ENCODE measurements around the gene PAK2. TPM values are rescaled to one million over a fixed set of nuclear protein-coding genes. Genes with fewer than 3 reads are reported as not detected.

Gene PAK2
- total and polyA plus RNA-seq, 2 donors from 2014 or later, result 13.4 to 67.1 TPM

DNA sequence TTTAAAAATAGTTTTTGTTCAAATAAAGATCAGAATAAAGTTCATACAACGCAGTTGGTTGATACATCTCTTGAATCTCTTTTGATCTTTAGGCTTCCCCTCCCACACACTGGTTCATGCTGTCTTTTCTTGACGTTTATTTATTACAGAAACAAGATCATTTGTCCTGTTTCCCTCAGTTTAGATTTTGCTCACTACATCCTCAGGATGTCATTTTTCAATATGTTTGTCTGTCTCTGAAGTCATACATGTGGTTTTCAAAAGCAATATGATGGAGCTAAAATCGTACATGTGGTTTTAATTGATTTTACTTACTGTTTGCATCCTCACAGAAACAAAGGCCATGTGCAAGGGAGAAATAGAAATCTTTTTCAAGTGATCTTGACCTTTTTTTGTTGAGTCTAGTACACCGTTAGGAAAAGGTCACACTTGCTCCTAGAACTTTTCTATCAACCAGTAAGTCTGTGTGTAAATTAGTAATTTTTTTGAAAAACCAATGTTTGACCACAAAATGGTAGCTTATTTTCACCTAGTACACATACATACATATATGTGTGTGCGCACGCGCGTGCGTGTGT is 64.3 kb downstream of the PAK2 start:
- Histone ChIP-seq H3K27ac (ENCODE audit: low read depth in 2 of 2, low read length in 2 of 2) (no peak overlapping the region), H3K9ac (ENCODE audit: low read length in 3 of 3) (no peak overlapping the region), H3K27me3 (ENCODE audit: control insufficient read depth, insufficient read depth, low read length) (no peaks in the 10 kb centered on the region), H3K9me3 (ENCODE audit: control insufficient read depth in 2 of 3, insufficient read depth in 1 of 3, low read length in 3 of 3) (no peaks in the 10 kb centered on the region), H3K4me3 (ENCODE audit: low read length in 3 of 3) (no peak overlapping the region), H3K4me1 (ENCODE audit: control insufficient read depth in 2 of 3, insufficient read depth in 2 of 3, low read depth in 1 of 3, low read length in 3 of 3) (no peaks in the 10 kb centered on the region), H3K36me3 (ENCODE audit: control insufficient read depth in 2 of 3, insufficient read depth in 3 of 3, low read length in 3 of 3) (peaks cover 0 to 24% (median 20%) of the 10 kb centered on the region in 3 donors)
- TF ChIP-seq, protein P1, sequence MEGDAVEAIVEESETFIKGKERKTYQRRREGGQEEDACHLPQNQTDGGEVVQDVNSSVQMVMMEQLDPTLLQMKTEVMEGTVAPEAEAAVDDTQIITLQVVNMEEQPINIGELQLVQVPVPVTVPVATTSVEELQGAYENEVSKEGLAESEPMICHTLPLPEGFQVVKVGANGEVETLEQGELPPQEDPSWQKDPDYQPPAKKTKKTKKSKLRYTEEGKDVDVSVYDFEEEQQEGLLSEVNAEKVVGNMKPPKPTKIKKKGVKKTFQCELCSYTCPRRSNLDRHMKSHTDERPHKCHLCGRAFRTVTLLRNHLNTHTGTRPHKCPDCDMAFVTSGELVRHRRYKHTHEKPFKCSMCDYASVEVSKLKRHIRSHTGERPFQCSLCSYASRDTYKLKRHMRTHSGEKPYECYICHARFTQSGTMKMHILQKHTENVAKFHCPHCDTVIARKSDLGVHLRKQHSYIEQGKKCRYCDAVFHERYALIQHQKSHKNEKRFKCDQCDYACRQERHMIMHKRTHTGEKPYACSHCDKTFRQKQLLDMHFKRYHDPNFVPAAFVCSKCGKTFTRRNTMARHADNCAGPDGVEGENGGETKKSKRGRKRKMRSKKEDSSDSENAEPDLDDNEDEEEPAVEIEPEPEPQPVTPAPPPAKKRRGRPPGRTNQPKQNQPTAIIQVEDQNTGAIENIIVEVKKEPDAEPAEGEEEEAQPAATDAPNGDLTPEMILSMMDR (IDR thresholded peaks at IDR 0.05; ENCODE audit: borderline replicate concordance, extremely low read depth, insufficient read depth), result no peak
- DNase-seq, result no peak
- intact Hi-C loops (cut with DNase I), result no loop called here
- no peak for FAIRE-seq

DNA sequence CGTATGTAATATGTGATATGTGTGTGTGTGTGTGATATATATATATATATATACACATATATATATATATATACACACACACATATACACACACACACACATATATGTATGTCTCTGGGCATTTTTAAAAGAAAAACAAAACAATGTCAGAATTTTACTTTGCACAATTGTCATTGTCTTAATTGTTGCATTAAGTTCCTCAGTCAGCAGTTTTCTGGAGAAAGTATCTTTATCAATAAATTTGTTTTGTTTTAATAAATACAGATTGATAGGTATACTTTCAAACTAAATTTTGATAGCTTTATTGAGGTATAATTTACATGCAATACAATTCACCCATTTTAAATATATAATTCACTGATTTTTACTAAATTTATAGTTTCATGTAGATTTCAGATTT is 65.1 kb downstream of the PAK2 start:
- H3K27ac ChIP-seq (ENCODE audit: low read depth in 2 of 2, low read length in 2 of 2), result no peak overlapping the region
- no peaks in the 10 kb centered on the region for H3K9me3 ChIP-seq (ENCODE audit: control insufficient read depth in 2 of 3, insufficient read depth in 1 of 3, low read length in 3 of 3)
- intact Hi-C loops (cut with DNase I), result no loop called here
- FAIRE-seq, result no peak
- H3K27me3 ChIP-seq (ENCODE audit: control insufficient read depth, insufficient read depth, low read length), result no peaks in the 10 kb centered on the region
- H3K9ac ChIP-seq (ENCODE audit: low read length in 3 of 3), result no peak overlapping the region
- peaks cover 0 to 24% (median 20%) of the 10 kb centered on the region in 3 donors for H3K36me3 ChIP-seq (ENCODE audit: control insufficient read depth in 2 of 3, insufficient read depth in 3 of 3, low read length in 3 of 3)
- no peak for DNase-seq
- H3K4me3 ChIP-seq (ENCODE audit: low read length in 3 of 3), result no peak overlapping the region
- TF ChIP-seq, protein P1 (IDR thresholded peaks at IDR 0.05; ENCODE audit: borderline replicate concordance, extremely low read depth, insufficient read depth), result no peak
- no peaks in the 10 kb centered on the region for H3K4me1 ChIP-seq (ENCODE audit: control insufficient read depth in 2 of 3, insufficient read depth in 2 of 3, low read depth in 1 of 3, low read length in 3 of 3)

DNA sequence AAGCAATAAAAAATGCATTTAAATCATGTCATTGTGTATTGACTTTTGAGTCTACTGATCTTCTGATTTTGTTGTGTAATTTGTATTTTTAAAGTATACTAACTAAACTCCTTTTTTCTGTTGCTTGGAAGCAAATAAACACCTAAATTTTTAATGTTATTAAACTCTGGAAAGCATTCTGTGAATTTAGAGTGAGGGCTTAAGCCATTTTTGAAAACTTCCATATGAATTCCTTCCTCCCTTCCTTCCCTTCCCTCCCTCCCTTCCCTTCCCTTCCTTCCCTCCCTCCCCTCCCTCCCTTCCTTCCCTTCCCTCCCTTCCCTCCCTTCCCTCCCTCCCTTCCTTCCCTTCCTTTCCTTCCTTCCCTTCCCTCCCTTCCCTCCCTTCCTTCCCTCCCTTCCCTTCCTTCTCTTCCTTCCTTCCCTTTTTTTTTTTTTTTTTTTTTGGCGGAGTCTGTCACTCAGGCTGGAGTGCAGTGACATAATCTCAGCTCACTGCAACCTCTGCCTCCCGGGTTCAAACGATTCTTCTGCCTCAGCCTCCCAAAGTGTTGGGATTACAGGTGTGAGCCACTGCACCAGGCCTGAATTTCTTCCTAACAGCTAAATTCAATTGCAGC is 71.4 kb downstream of the PAK2 start:
- Histone ChIP-seq H3K27me3 (ENCODE audit: control insufficient read depth, insufficient read depth, low read length) (no peaks in the 10 kb centered on the region), H3K27ac (ENCODE audit: low read depth in 2 of 2, low read length in 2 of 2) (no peak overlapping the region), H3K4me1 (ENCODE audit: control insufficient read depth in 2 of 3, insufficient read depth in 2 of 3, low read depth in 1 of 3, low read length in 3 of 3) (no peaks in the 10 kb centered on the region), H3K4me3 (ENCODE audit: low read length in 3 of 3) (no peak overlapping the region), H3K9ac (ENCODE audit: low read length in 3 of 3) (no peak overlapping the region), H3K9me3 (ENCODE audit: control insufficient read depth in 2 of 3, insufficient read depth in 1 of 3, low read length in 3 of 3) (no peaks in the 10 kb centered on the region), H3K36me3 (ENCODE audit: control insufficient read depth in 2 of 3, insufficient read depth in 3 of 3, low read length in 3 of 3) (peaks cover 3 to 33% (median 19%) of the 10 kb centered on the region in 3 donors)
- no peak for DNase-seq
- no peak for FAIRE-seq
- intact Hi-C loops (cut with DNase I), result no loop called here
- TF ChIP-seq, protein P1 (IDR thresholded peaks at IDR 0.05; ENCODE audit: borderline replicate concordance, extremely low read depth, insufficient read depth), result no peak

All from kidney (tissue), 14 donors.